ENCODE data around the gene WDR64. TPM values are rescaled to one million over a fixed set of nuclear protein-coding genes. Genes with fewer than 3 reads are reported as not detected.

The WDR64 gene
- total RNA-seq, 1 experiment from 2014 or later, result not detected

- Histone ChIP-seq H3K9me3 (no peaks in the 10 kb centered on the region), H3K4me3 (ENCODE audit: low read depth, low read length) (no peak overlapping the region), H3K27me3 (replicated peaks; ENCODE audit: control insufficient read depth, insufficient read depth, low read length) (no peaks in the 10 kb centered on the region), H3K36me3 (ENCODE audit: control insufficient read depth, insufficient read depth, low read length) (no peaks in the 10 kb centered on the region), H3K4me1 (no peaks in the 10 kb centered on the region)
- DNase-seq, result no peak
- intact Hi-C loops (cut with micrococcal nuclease; ENCODE audit: unreplicated experiment), result no loop called here
- no peaks in the 10 kb centered on the region for H3K9me3 Mint-ChIP-seq (ENCODE audit: unreplicated experiment)
- H3K36me3 Mint-ChIP-seq (ENCODE audit: insufficient read depth, unreplicated experiment), result no peaks in the 10 kb centered on the region
- peaks cover 8% of the 10 kb centered on the region for H3K4me1 Mint-ChIP-seq (ENCODE audit: low read depth, unreplicated experiment)
- no peak overlapping the region for H3K4me3 Mint-ChIP-seq (ENCODE audit: unreplicated experiment)
- ChIA-PET CTCF (no interaction called here), POLR2A (no interaction called here)
- TF ChIP-seq, protein P1, sequence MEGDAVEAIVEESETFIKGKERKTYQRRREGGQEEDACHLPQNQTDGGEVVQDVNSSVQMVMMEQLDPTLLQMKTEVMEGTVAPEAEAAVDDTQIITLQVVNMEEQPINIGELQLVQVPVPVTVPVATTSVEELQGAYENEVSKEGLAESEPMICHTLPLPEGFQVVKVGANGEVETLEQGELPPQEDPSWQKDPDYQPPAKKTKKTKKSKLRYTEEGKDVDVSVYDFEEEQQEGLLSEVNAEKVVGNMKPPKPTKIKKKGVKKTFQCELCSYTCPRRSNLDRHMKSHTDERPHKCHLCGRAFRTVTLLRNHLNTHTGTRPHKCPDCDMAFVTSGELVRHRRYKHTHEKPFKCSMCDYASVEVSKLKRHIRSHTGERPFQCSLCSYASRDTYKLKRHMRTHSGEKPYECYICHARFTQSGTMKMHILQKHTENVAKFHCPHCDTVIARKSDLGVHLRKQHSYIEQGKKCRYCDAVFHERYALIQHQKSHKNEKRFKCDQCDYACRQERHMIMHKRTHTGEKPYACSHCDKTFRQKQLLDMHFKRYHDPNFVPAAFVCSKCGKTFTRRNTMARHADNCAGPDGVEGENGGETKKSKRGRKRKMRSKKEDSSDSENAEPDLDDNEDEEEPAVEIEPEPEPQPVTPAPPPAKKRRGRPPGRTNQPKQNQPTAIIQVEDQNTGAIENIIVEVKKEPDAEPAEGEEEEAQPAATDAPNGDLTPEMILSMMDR (IDR thresholded peaks at IDR 0.05; ENCODE audit: insufficient read depth in 1 of 2, low read depth in 1 of 2, low read length in 1 of 2, severe bottlenecking in 1 of 2, unreplicated experiment in 1 of 2), result no peak
- no TSS peak for BruUV-seq (replicated peaks)
- H3K27me3 Mint-ChIP-seq (ENCODE audit: insufficient read depth, unreplicated experiment), result no peaks in the 10 kb centered on the region
- H3K27ac Mint-ChIP-seq (ENCODE audit: unreplicated experiment), result no peak overlapping the region
Observed at GRCh38 chr1:241827264-241827663, 175.2 kb downstream of the WDR64 start.

- H3K27ac Mint-ChIP-seq (ENCODE audit: unreplicated experiment), result no peak overlapping the region
- H3K4me1 ChIP-seq, result no peaks in the 10 kb centered on the region
- H3K4me1 Mint-ChIP-seq (ENCODE audit: low read depth, unreplicated experiment), result peaks cover 8% of the 10 kb centered on the region
- H3K36me3 Mint-ChIP-seq (ENCODE audit: insufficient read depth, unreplicated experiment), result no peaks in the 10 kb centered on the region
- no peaks in the 10 kb centered on the region for H3K27me3 ChIP-seq (replicated peaks; ENCODE audit: control insufficient read depth, insufficient read depth, low read length)
- intact Hi-C loops (cut with micrococcal nuclease; ENCODE audit: unreplicated experiment), result no loop called here
- BruUV-seq (replicated peaks), result no TSS peak
- H3K36me3 ChIP-seq (ENCODE audit: control insufficient read depth, insufficient read depth, low read length), result no peaks in the 10 kb centered on the region
- H3K4me3 ChIP-seq (ENCODE audit: low read depth, low read length), result no peak overlapping the region
- H3K9me3 Mint-ChIP-seq (ENCODE audit: unreplicated experiment), result no peaks in the 10 kb centered on the region
- H3K4me3 Mint-ChIP-seq (ENCODE audit: unreplicated experiment), result no peak overlapping the region
- TF ChIP-seq, protein P1 (IDR thresholded peaks at IDR 0.05; ENCODE audit: insufficient read depth in 1 of 2, low read depth in 1 of 2, low read length in 1 of 2, severe bottlenecking in 1 of 2, unreplicated experiment in 1 of 2), result no peak
- ChIA-PET POLR2A (interaction anchor here (0.6 kb wide), 1 partner anchor 32 kb away, joined by 3 read pairs; no protein-coding TSS in a partner anchor), CTCF (no interaction called here)
- peaks cover 4% of the 10 kb centered on the region for H3K27me3 Mint-ChIP-seq (ENCODE audit: insufficient read depth, unreplicated experiment)
- no peak for DNase-seq
- no peaks in the 10 kb centered on the region for H3K9me3 ChIP-seq
Observed at GRCh38 chr1:241828463-241829021, 176.5 kb downstream of the WDR64 start.

DNA sequence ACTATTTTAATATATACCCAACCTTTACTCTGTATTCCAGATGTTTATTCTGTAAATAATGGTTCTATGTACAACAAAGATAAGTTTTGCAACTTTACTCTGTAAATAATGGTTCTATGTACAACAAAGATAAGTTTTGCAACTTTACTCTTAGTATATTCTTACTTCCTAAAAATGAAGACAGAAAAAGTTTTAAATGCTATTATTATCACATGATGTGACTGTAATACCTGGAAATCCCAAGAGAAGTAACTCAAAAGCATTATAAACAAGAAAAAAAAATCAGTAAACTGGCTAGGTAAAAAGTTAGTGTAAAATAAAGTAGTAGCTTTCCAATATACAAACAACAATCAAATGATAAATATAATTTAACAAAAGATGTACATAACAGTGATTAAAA, 177.4 kb downstream of the WDR64 start:
- intact Hi-C loops (cut with micrococcal nuclease; ENCODE audit: unreplicated experiment), result no loop called here

More for the DNA sequence above, 177.4 kb downstream of the WDR64 start:
- Mint-ChIP-seq H3K27me3 (ENCODE audit: insufficient read depth, unreplicated experiment) (peaks cover 4% of the 10 kb centered on the region), H3K4me3 (ENCODE audit: unreplicated experiment) (no peak overlapping the region), H3K27ac (ENCODE audit: unreplicated experiment) (no peak overlapping the region), H3K4me1 (ENCODE audit: low read depth, unreplicated experiment) (peaks cover 8% of the 10 kb centered on the region), H3K36me3 (ENCODE audit: insufficient read depth, unreplicated experiment) (no peaks in the 10 kb centered on the region), H3K9me3 (ENCODE audit: unreplicated experiment) (no peaks in the 10 kb centered on the region)
- Histone ChIP-seq H3K4me3 (ENCODE audit: low read depth, low read length) (no peak overlapping the region), H3K9me3 (no peaks in the 10 kb centered on the region), H3K27me3 (replicated peaks; ENCODE audit: control insufficient read depth, insufficient read depth, low read length) (no peaks in the 10 kb centered on the region), H3K4me1 (no peaks in the 10 kb centered on the region), H3K36me3 (ENCODE audit: control insufficient read depth, insufficient read depth, low read length) (no peaks in the 10 kb centered on the region)
- POLR2A ChIA-PET, result interaction anchor here (0.6 kb wide), 1 partner anchor 33 kb away, joined by 3 read pairs; no protein-coding TSS in a partner anchor
- TF ChIP-seq, protein P1 (IDR thresholded peaks at IDR 0.05; ENCODE audit: insufficient read depth in 1 of 2, low read depth in 1 of 2, low read length in 1 of 2, severe bottlenecking in 1 of 2, unreplicated experiment in 1 of 2), result no peak
- CTCF ChIA-PET, result no interaction called here
- no peak for DNase-seq
- no TSS peak for BruUV-seq (replicated peaks)

Data from Caco-2 (cell line).